H1 (cell line): Measurements from ENCODE around the gene PRSS21. TPM values are rescaled to one million over a fixed set of nuclear protein-coding genes. Genes with fewer than 3 reads are reported as not detected.

Source experiments
- CTCF ChIA-PET: fragments of 300-600 bp; sonication (Branson Sonifier 250); formaldehyde crosslinking; loops from one replicate; lab custom pipeline; 2021; ENCODE audit not compliant: partially characterized antibody; lab: Charles Lee
- POLR2A ChIA-PET: fragments of 300-600 bp; sonication (Branson Sonifier 250); formaldehyde crosslinking; loops from one replicate; lab custom pipeline; 2021; ENCODE audit warnings: inconsistent platforms; ENCODE audit not compliant: partially characterized antibody; lab: Charles Lee
- DNase-seq, 2 experiments: peaks; one replicate each; pipeline versions ENCODE4 v3.0.0 to v3.0.0-alpha.2; 2010 to 2022; ENCODE audit warnings: low spot score in 2 of 2, low read depth in 1 of 2, mixed read lengths in 1 of 2
- FAIRE-seq: peaks from 2 replicates; lab custom pipeline; 2011; peaks lifted over from hg19 to GRCh38; lab: Jason Lieb, UNC
- H2AFZ ChIP-seq: 2 replicates; pipeline ENCODE4 v1.8.1; 2012; ENCODE audit warnings: low read length, inconsistent platforms
- H2AK5ac ChIP-seq: 2 replicates; pipeline ENCODE4 v1.6.1; 2013; ENCODE audit warnings: low read depth, low read length
- H2BK120ac ChIP-seq: replicated peaks from 2 replicates; pipeline ENCODE3; 2013; ENCODE audit warnings: low read depth, low read length, inconsistent platforms
- H2BK12ac ChIP-seq: 2 replicates; pipeline ENCODE4 v1.6.1; 2013; ENCODE audit warnings: low read depth, low read length
- H2BK15ac ChIP-seq: 2 replicates; pipeline ENCODE4 v1.6.1; 2013; ENCODE audit warnings: low read length
- H2BK20ac ChIP-seq: 2 replicates; pipeline ENCODE4 v1.6.1; 2013; ENCODE audit warnings: low read length
- H2BK5ac ChIP-seq: 2 replicates; pipeline ENCODE4 v1.6.1; 2013; ENCODE audit warnings: low read depth, low read length
- H3K14ac ChIP-seq: 2 replicates; pipeline ENCODE4 v1.6.1; 2013; ENCODE audit warnings: inconsistent platforms; ENCODE audit not compliant: insufficient read length
- H3K18ac ChIP-seq: 2 replicates; pipeline ENCODE4 v1.6.1; 2013; ENCODE audit warnings: low read length; ENCODE audit errors: extremely low read depth
- H3K23ac ChIP-seq: 2 replicates; pipeline ENCODE4 v1.6.1; 2013; ENCODE audit warnings: inconsistent platforms; ENCODE audit not compliant: insufficient read length
- H3K23me2 ChIP-seq: 2 replicates; pipeline ENCODE4 v1.6.1; 2013; ENCODE audit warnings: low read depth, low read length
- H3K27ac ChIP-seq: 2 replicates; pipeline ENCODE4 v1.6.1; 2011; ENCODE audit warnings: low read depth, low read length, inconsistent platforms
- H3K27me3 ChIP-seq, 4 experiments: replicated peaks in 1 of 4; 1 replicate in 1 of 4; 2 replicates in 3 of 4; pipeline versions ENCODE4 v1.6.1 to v1.8.1; 2011 to 2013; ENCODE audit warnings: low read length in 3 of 4, mild to moderate bottlenecking in 3 of 4, inconsistent platforms in 2 of 4, mixed read lengths in 2 of 4, moderate library complexity in 1 of 4; ENCODE audit not compliant: control insufficient read depth in 3 of 4, insufficient read depth in 3 of 4; ENCODE audit errors: extremely low read depth in 1 of 4
- H3K36me3 ChIP-seq, 4 experiments: 2 replicates each; pipeline versions ENCODE4 v1.6.1 to v1.8.1; 2011 to 2013; ENCODE audit warnings: mild to moderate bottlenecking in 4 of 4, low read length in 3 of 4, moderate library complexity in 2 of 4, control low read depth in 1 of 4, inconsistent platforms in 1 of 4; ENCODE audit not compliant: insufficient read depth in 4 of 4, control insufficient read depth in 2 of 4
- H3K4ac ChIP-seq: replicated peaks from 2 replicates; pipeline ENCODE3; 2013; ENCODE audit warnings: low read length, low read depth, mixed read lengths, inconsistent platforms; ENCODE audit not compliant: insufficient read length
- H3K4me1 ChIP-seq, 4 experiments: replicated peaks in 1 of 4; 1 replicate in 1 of 4; 2 replicates in 3 of 4; pipeline versions ENCODE4 v1.6.1 to v1.8.1; 2011 to 2013; ENCODE audit warnings: low read length in 3 of 4, inconsistent platforms in 2 of 4, mixed read lengths in 1 of 4; ENCODE audit not compliant: insufficient read depth in 4 of 4, control insufficient read depth in 3 of 4
- H3K4me2 ChIP-seq, 2 experiments: 2 replicates each; pipeline versions ENCODE4 v1.6.1 to v1.8.1; 2011 to 2013; ENCODE audit warnings: low read depth in 2 of 2, low read length in 2 of 2, control low read depth in 1 of 2, inconsistent platforms in 1 of 2, mild to moderate bottlenecking in 1 of 2; ENCODE audit not compliant: insufficient read depth in 1 of 2
- H3K4me3 ChIP-seq, 4 experiments: fragments of 200-600, 300-600 bp in 1 of 4; sonication (generic), shearing (Covaris generic), sonication (Bioruptor Twin) in 1 of 4; 2 replicates each; pipeline versions ENCODE4 v1.5.1 to v1.8.1; 2011 to 2016; ENCODE audit warnings: low read length in 4 of 4, low read depth in 3 of 4, control low read depth in 2 of 4, inconsistent platforms in 2 of 4, mild to moderate bottlenecking in 2 of 4, mixed read lengths in 1 of 4, moderate library complexity in 1 of 4; ENCODE audit not compliant: insufficient read depth in 2 of 4; ENCODE audit errors: extremely low read depth in 1 of 4
- H3K56ac ChIP-seq: replicated peaks from 2 replicates; pipeline ENCODE3; 2013; ENCODE audit warnings: low read depth, mild to moderate bottlenecking, mixed read lengths, low read length, inconsistent platforms; ENCODE audit not compliant: insufficient read length
- H3K79me1 ChIP-seq: 2 replicates; pipeline ENCODE4 v1.6.1; 2013; ENCODE audit warnings: low read depth, low read length, control low read depth
- H3K79me2 ChIP-seq, 2 experiments: 2 replicates each; pipeline versions ENCODE4 v1.6.1 to v1.8.1; 2012 to 2013; ENCODE audit warnings: low read length in 2 of 2, mild to moderate bottlenecking in 2 of 2, inconsistent platforms in 1 of 2; ENCODE audit not compliant: insufficient read depth in 2 of 2, control insufficient read depth in 1 of 2
- H3K9ac ChIP-seq, 4 experiments: replicated peaks in 1 of 4; 1 replicate in 1 of 4; 2 replicates in 3 of 4; pipeline versions ENCODE4 v1.6.1 to v1.8.1; 2011 to 2013; ENCODE audit warnings: low read depth in 3 of 4, low read length in 3 of 4, control low read depth in 2 of 4, mild to moderate bottlenecking in 2 of 4, moderate library complexity in 2 of 4, inconsistent platforms in 1 of 4; ENCODE audit errors: extremely low read depth in 1 of 4
- H3K9me3 ChIP-seq, 2 experiments: 2 replicates each; pipeline versions ENCODE4 v1.6.1 to v1.8.1; 2012 to 2013; ENCODE audit warnings: mild to moderate bottlenecking in 2 of 2, moderate library complexity in 2 of 2, control low read depth in 1 of 2, inconsistent platforms in 1 of 2, low read depth in 1 of 2, low read length in 1 of 2, mixed read lengths in 1 of 2; ENCODE audit not compliant: insufficient read depth in 2 of 2
- H4K20me1 ChIP-seq, 2 experiments: replicated peaks in 1 of 2; 2 replicates each; pipeline versions ENCODE3 to v1.8.1; 2011 to 2013; ENCODE audit warnings: inconsistent platforms in 2 of 2, low read length in 2 of 2, mild to moderate bottlenecking in 1 of 2; ENCODE audit not compliant: insufficient read depth in 2 of 2, control insufficient read depth in 1 of 2
- H4K5ac ChIP-seq: 2 replicates; pipeline ENCODE4 v1.6.1; 2013; ENCODE audit warnings: low read length, low read depth, mixed read lengths, inconsistent platforms; ENCODE audit not compliant: insufficient read length
- H4K8ac ChIP-seq: 2 replicates; pipeline ENCODE4 v1.8.0; 2013; ENCODE audit warnings: mild to moderate bottlenecking, moderate library complexity, low read length, inconsistent platforms; ENCODE audit not compliant: insufficient read depth; ENCODE audit errors: extremely low read depth
- H4K91ac ChIP-seq: replicated peaks from 2 replicates; pipeline ENCODE3; 2013; ENCODE audit warnings: low read length, mixed read lengths, inconsistent platforms; ENCODE audit not compliant: insufficient read length
- GABPA ChIP-seq: IDR thresholded peaks from 2 replicates; pipeline ENCODE4 v1.6.1; 2011; ENCODE audit warnings: mild to moderate bottlenecking, low read length, moderate library complexity, borderline replicate concordance; ENCODE audit not compliant: insufficient read depth
- SIN3A ChIP-seq, 2 experiments: IDR thresholded peaks in 1 of 2; conservative IDR thresholded peaks in 1 of 2; 2 replicates each; pipeline ENCODE4 v1.6.1; 2011 to 2012; ENCODE audit warnings: low read length in 2 of 2, improper control_type of control experiment in 1 of 2, low read depth in 1 of 2, mild to moderate bottlenecking in 1 of 2
- WGBS, 2 experiments: shearing (Covaris generic) in 1 of 2; methylation state at CpG; one replicate each; pipeline versions ENCODE4 v1.1.6 to v1.1.7; 2013 to 2015; ENCODE audit warnings: low lambda C conversion rate in 2 of 2, mixed read lengths in 2 of 2, inconsistent platforms in 1 of 2, low coverage in 1 of 2, missing lambda C conversion rate in 1 of 2; ENCODE audit not compliant: insufficient replicate concordance in 2 of 2, insufficient coverage in 1 of 2, insufficient read length in 1 of 2; ENCODE audit errors: extremely low coverage in 1 of 2, missing lambda C conversion rate in 1 of 2; 5-methylcytosine and 5-hydroxymethylcytosine counted together
- polyA plus RNA-seq, 7 experiments: library from polyadenylated mRNA; depleted of rRNA in 3 of 7; stranded (reverse) in 5 of 7; unstranded in 2 of 7; fragments of >200 nt in 5 of 7; fragments of 200-250 nt in 2 of 7; gene quantifications; 1 replicate in 5 of 7; 2 replicates in 1 of 7; 4 replicates in 1 of 7; pipeline versions ENCODE4 v1.2.1 to v1.2.3, GENCODE V29; 2011 to 2013; ENCODE audit warnings: missing spikeins in 2 of 7, mixed read lengths in 2 of 7
- total RNA-seq: library from RNA; stranded (reverse); fragmentation: NEBNext Ultra II Directional; extraction: Animal tissue kit (Norgen Biotek cat#: 25700); gene quantifications from 2 replicates; pipeline ENCODE4 v1.2.1, GENCODE V29; 2021
- TF ChIP-seq, protein P1 (sequence below): IDR thresholded peaks from 2 replicates; pipeline ENCODE4 v1.6.1; 2012; ENCODE audit warnings: inconsistent platforms

PRSS21 gene
- total and polyA plus RNA-seq, 2 of the 8 experiments (the other 6 are each of a cell fraction or from before 2014, with no cell fraction given): 0.76 to 1.0 TPM

DNA sequence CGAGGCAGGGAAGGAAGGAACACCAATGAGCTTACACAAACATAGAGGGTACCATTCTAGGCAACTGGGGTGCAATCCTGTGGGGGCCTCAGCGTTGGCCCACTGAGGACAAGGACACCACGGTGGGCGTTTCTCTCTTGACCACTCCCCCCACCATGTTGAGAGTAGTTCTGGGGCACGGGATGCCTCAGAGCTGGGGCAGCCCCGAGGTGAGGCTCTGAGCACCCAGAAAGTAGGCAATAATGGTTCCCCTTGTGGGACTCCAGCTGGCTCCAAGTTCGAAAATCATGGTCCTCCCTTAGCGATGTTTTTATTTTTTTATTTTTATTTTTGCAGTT, 5.1 kb downstream of the PRSS21 start:
- no peaks in the 10 kb centered on the region for H3K36me3 ChIP-seq
- H2AFZ ChIP-seq: no peak overlapping the region
- 89% methylated on average over 8 of the region's 8 CpGs; no CpG with 5 or more reads in 1 of the 2 experiments for WGBS, 2 experiments
- TF ChIP-seq SIN3A (conservative IDR thresholded peaks at IDR 0.05 in 1 of 2, IDR thresholded peaks at IDR 0.05 in 1 of 2; ENCODE audit: low read depth in 1 of 2, low read length in 2 of 2) (no peak), GABPA (no peak)
- TF ChIP-seq, protein P1, sequence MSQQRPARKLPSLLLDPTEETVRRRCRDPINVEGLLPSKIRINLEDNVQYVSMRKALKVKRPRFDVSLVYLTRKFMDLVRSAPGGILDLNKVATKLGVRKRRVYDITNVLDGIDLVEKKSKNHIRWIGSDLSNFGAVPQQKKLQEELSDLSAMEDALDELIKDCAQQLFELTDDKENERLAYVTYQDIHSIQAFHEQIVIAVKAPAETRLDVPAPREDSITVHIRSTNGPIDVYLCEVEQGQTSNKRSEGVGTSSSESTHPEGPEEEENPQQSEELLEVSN: no peak
- H3K14ac ChIP-seq: no peak overlapping the region
- H3K79me1 ChIP-seq: no peaks in the 10 kb centered on the region
- no peaks in the 10 kb centered on the region for H3K27me3 ChIP-seq
- no peak overlapping the region for H3K4me2 ChIP-seq
- peaks cover 0 to 4% (median 0%) of the 10 kb centered on the region in 4 experiments; a peak in 1 of 7 replicates for H3K4me1 ChIP-seq
- no peak overlapping the region for H2BK15ac ChIP-seq
- no peak overlapping the region for H3K4ac ChIP-seq
- H2BK120ac ChIP-seq: no peak overlapping the region
- H2BK12ac ChIP-seq: no peak overlapping the region
- POLR2A ChIA-PET: interaction anchor here (0.8 to 1.4 kb wide), 3 partner anchors 43 to 89 kb away, joined by 3 to 5 read pairs (median 3); no protein-coding TSS in a partner anchor
- no peaks in the 10 kb centered on the region for H3K79me2 ChIP-seq
- H4K20me1 ChIP-seq: no peaks in the 10 kb centered on the region
- 0 out of 2 replicates have a peak overlapping the region, but pooled peaks have one; percentile 36 for H4K8ac ChIP-seq
- H3K9me3 ChIP-seq: no peaks in the 10 kb centered on the region
- no peak overlapping the region for H2BK20ac ChIP-seq
- H3K23me2 ChIP-seq: no peaks in the 10 kb centered on the region
- H3K56ac ChIP-seq: no peak overlapping the region
- H2AK5ac ChIP-seq: no peak overlapping the region
- no peak for FAIRE-seq
- H3K4me3 ChIP-seq: no peak overlapping the region
- no peak overlapping the region for H2BK5ac ChIP-seq
- no peak overlapping the region for H3K27ac ChIP-seq
- no peak overlapping the region for H3K18ac ChIP-seq
- H4K5ac ChIP-seq: no peak overlapping the region
- H3K9ac ChIP-seq: no peak overlapping the region
- DNase-seq: no peak
- H4K91ac ChIP-seq: no peak overlapping the region
- no peak overlapping the region for H3K23ac ChIP-seq
- CTCF ChIA-PET: interaction anchor here (0.7 to 3.9 kb wide), 11 partner anchors 9 to 122 kb away, joined by 3 to 22 read pairs (median 4); partner anchors contain the start of gene FLYWCH2
